HG02885 (cell line): ENCODE measurements around the gene SOAT2.
"Not testable (repeated sequence)": the region's sequence is repeated elsewhere in the genome, so short reads cannot be mapped to it uniquely, and the experiment has no call there.

Experiments used
- ATAC-seq: cut with Tn5 transposase; IDR thresholded peaks from one replicate; pipeline ENCODE4 v1.9.1; 2021; ENCODE audit warnings: mild to moderate bottlenecking; ENCODE audit not compliant: unreplicated experiment, poor library complexity

The SOAT2 gene

GRCh38 chr12:53079226-53080117, 23.8 kb upstream of the SOAT2 start, which contains the start of gene SPRYD3:
Gene SPRYD3, minus strand, starts transcription at chr12:53079390. Its CDS starts 57 bp downstream, at chr12:53079333.
- peak; percentile 99 for ATAC-seq

GRCh38 chr12:53082637-53083175, 20.6 kb upstream of the SOAT2 start:
- no peak for ATAC-seq

DNA sequence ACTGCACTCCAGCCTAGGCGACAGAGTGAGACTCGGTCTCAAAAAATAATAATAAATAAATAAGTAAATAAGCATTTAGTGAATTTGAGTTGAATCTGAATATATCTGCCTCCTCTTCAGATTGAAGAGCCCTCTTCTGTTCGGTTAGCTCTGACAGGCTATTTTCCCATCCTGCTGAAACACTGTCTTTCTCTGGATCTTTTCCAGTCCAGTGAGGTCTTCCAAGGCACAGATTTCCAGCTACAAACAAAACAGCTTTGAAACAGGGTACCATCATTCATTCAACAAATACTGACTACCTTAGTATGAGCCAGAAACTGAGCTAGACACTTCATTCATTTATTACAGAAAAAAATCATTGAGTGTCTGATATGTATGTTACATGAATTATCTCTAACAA, 16.9 kb upstream of the SOAT2 start:
- no peak for ATAC-seq

- ATAC-seq = no peak
Observed at GRCh38 chr12:53090105-53090504, 13.2 kb upstream of the SOAT2 start.

- ATAC-seq = no peak
Observed at GRCh38 chr12:53090554-53090953, 12.7 kb upstream of the SOAT2 start.

GRCh38 chr12:53091756-53092155, 11.5 kb upstream of the SOAT2 start:
- ATAC-seq = no peak

GRCh38 chr12:53093777-53094393, 9.4 kb upstream of the SOAT2 start:
- no peak for ATAC-seq

DNA sequence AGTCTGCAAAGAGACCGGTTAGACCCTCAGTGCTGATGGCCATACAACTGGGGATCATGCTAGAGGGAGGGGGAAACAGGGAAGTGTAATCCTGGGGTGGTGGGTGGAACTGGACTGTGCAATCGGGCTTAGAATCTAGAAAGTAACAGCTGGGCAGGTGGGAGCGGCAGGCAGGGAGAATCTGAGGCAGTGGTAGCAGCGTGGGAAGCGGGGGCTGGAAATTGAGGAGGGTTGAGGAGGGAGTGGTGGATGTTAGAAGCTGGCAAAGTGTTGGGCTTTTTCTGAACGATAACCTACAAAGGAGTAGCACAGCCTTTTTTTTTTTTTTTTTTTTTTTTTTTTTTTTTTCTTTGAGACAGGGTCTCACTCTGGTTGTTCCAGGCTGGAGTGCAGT, 8.9 kb upstream of the SOAT2 start:
- no peak for ATAC-seq

DNA sequence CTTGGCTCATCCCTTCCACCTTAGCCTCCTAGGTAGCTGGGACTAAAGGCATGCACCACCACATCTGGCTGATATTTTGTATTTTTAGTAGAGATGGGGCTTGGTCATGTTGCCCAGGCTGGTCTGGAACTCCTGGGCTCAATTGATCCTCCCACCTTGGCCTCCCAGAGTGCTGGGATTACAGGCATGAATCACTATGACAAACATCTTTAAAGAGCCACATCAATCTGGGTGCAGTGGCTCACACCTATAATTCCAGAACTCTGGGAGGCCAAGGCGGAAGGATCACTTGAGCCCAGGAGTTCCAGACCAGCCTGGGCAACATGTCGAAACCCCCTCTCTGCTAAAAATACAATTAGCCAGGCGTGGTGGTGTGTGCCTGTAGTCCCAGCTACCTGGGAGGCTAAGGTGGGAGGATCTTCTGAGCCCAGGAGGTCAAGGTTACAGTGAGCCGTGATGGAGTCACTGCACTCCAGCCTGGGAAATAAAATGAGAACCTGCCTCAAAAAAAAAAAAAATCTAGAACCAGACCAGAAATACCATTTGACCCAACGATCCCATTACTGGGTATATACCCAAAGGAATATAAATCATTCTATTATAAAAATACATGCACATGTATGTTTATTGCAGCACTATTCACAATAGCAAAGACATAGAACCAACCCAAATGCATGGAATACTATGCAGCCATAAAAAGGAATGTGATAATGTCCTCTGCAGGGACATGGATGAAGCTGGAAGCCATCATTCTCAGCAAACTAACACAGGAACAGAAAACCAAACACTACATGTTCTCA, 8.3 kb upstream of the SOAT2 start:
- ATAC-seq = not testable (repeated sequence)

- not testable (repeated sequence) for ATAC-seq
Observed at GRCh38 chr12:53095596-53095895, 7.7 kb upstream of the SOAT2 start.

DNA sequence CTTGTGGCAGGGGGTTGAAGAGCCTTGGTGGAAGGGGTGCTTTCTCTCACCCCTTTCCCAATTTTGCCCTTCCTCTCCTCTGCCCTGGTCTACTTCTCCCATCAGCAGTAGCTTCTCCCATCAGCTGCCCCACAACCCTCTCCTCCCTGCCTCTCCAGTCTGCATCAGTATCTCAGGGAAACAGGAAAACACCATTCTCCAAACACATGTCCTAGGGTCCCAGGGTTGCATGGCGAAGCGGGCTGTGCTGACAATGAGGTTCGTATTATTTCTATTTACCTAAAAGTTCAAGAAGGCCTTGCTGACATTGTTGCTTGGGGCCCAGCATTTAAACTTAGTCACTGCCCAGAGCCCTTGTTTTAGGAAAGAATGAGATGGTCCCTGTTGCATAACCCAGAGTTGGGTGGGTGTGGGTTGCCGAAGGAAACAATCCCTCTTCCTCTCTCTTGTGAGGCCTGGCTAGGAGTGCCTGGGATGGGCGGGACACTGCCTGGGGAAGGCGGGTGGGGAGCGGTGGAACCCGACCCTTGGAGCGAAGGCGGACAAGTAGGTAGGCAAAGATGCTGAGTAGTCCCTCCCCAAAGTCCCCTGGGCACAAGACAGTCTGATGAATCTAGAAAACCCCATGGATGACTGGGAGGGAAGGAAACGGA, 7.1 kb upstream of the SOAT2 start:
- ATAC-seq = no peak

DNA sequence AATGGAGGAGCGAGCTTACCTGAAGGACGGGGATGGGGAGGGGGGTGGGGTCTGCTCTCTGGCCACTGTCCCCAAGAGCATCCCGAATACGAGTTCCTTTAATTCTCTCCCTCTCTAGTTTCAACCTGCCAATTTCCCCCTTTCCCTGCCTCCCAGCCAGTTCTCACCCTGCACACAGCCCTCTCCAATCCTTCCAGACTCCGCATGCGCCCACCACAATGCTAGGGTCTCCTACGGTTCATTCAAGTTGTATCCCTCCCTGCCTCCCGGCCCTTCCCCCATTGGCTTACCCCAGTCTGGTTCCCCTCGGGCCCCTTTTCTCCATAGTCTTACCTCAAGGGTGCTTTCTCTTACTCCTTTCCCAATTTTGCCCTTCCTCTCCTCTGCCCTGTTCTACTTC, 6.5 kb upstream of the SOAT2 start:
- ATAC-seq = no peak

GRCh38 chr12:53097207-53097563, 6.1 kb upstream of the SOAT2 start:
- no peak for ATAC-seq

DNA sequence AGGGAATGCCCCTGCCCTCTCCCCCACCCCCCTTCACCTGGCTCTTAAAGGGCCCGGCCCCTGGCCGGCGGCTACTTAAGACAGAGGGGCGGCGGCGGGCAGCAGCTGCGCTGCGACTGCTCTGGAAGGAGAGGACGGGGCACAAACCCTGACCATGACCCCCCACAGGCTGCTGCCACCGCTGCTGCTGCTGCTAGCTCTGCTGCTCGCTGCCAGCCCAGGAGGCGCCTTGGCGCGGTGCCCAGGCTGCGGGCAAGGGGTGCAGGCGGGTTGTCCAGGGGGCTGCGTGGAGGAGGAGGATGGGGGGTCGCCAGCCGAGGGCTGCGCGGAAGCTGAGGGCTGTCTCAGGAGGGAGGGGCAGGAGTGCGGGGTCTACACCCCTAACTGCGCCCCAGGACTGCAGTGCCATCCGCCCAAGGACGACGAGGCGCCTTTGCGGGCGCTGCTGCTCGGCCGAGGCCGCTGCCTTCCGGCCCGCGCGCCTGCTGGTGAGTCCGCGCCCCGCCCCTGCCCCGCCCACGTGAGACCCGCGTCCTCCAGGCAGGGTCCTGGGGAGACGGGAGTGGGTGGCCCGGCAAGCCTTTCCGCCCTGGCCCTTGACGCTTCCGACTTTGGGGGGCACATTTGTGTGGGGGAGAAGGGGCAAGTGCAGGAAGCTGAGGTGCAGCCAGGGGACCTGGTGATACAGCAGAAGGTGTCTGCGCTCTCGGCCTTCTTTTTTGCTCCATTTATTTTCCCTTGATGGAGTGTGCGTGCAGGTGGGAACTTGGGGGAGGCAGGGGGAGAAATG, 5.5 kb upstream of the SOAT2 start, which contains the start of gene IGFBP6:
Gene IGFBP6, plus strand, starts transcription at position 104 of the 790 bp plus-strand sequence. Its CDS starts 51 bp downstream, at position 155.
- no peak for ATAC-seq

GRCh38 chr12:53098354-53098981, 4.8 kb upstream of the SOAT2 start:
- no peak for ATAC-seq

DNA sequence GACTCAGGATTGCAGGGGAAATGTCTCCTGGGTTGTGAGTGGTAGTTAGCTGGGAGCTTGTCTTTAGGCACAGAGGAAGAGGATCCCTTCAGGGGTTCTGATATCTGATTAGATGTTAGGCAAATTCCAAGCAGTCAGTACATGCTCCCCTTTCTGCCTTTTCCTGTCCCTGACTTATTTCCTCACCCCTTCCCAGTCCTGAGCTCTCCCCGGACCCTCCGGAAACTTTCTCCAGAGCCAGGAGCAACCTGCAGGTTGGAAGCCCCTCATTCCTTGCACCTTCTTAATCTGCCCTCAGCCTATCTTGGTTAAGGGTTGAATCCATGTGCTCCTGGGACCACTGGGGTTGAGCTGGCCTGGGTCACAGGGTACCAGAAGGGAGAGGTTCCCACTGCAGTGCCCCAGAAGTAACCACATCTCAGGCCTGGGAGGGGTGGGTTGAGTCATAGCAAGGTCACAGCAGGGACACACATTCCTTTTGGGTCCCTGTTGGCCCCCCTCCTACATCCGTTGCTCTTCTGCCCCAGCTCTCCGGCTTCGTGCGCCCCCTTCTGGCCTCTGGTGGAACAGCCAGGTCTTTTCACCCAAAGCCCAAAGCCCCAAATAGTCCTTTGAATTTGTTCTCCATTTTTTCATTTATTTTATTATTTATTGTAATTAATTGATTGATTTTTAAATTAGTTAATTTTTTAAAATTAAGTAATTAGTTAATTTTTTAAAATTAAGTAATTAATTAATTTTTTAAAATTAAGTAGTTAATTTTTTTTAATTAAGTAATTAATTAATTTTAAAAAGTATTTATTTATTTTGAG, 4.0 kb upstream of the SOAT2 start:
- ATAC-seq = no peak

GRCh38 chr12:53100466-53101151, 2.7 kb upstream of the SOAT2 start:
- no peak for ATAC-seq

DNA sequence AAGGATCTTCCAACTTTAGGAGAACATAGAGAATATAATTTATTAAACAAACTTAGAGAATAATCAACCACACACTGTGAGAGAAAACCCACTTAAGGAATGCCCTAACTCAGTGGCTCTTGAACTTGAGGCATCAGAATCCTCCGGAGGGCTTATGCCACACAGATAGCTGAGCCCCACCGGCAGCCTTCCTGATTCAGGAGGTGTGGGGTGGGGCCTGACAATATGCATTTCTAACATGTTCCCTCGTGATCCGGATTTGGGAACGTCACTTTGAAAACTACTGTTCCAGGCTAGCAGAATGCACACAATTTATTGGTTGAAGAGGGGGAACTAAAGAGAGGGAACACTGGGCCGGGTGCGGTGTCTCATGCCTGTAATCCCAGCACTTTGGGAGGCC, 2.0 kb upstream of the SOAT2 start:
- no peak for ATAC-seq
